Middle frontal gyrus (tissue), 1 donor: ENCODE measurements around the gene KIF6.
"Not testable (repeated sequence)": the region's sequence is repeated elsewhere in the genome, so short reads cannot be mapped to it uniquely, and the experiment has no call there.

ENCODE experiments used
- DNase-seq: peaks from one replicate; pipeline ENCODE4 v3.0.0-alpha.2; 2015; ENCODE audit warnings: low spot score; ENCODE audit errors: extremely low spot score

KIF6 gene

GRCh38 chr6:39724787-39725631 is at the start of gene KIF6:
KIF6 (minus strand) TSS chr6:39725408; CDS start chr6:39725310, 98 bp downstream.
- DNase-seq = peak; percentile 83

GRCh38 chr6:39773782-39774181 is 48.6 kb upstream of the KIF6 start:
- DNase-seq = no peak

- no peak for DNase-seq
Measured at GRCh38 chr6:39772559-39773273, 47.5 kb upstream of the KIF6 start.

- no peak for DNase-seq
Measured at GRCh38 chr6:39770446-39770845, 45.2 kb upstream of the KIF6 start.

- peak; percentile 42 for DNase-seq
Measured at GRCh38 chr6:39769012-39769411, 43.8 kb upstream of the KIF6 start.

- no peak for DNase-seq
Measured at GRCh38 chr6:39765508-39766065, 40.4 kb upstream of the KIF6 start.

- no peak for DNase-seq
Measured at GRCh38 chr6:39760226-39760952, 35.2 kb upstream of the KIF6 start.

- DNase-seq = no peak
Measured at GRCh38 chr6:39758905-39759605, 33.8 kb upstream of the KIF6 start.

GRCh38 chr6:39756582-39756981 is 31.4 kb upstream of the KIF6 start:
- no peak for DNase-seq

- no peak for DNase-seq
Measured at GRCh38 chr6:39755231-39755630, 30.0 kb upstream of the KIF6 start.

- DNase-seq = no peak
Measured at GRCh38 chr6:39754514-39755115, 29.4 kb upstream of the KIF6 start.

GRCh38 chr6:39753725-39754045 is 28.5 kb upstream of the KIF6 start:
- no peak for DNase-seq

GRCh38 chr6:39752835-39753724 is 27.9 kb upstream of the KIF6 start:
- no peak for DNase-seq

- no peak for DNase-seq
Measured at GRCh38 chr6:39746795-39747194, 21.6 kb upstream of the KIF6 start.

- no peak for DNase-seq
Measured at GRCh38 chr6:39733704-39734103, 8.5 kb upstream of the KIF6 start.

- no peak for DNase-seq
Measured at GRCh38 chr6:39731565-39731964, 6.4 kb upstream of the KIF6 start.

- DNase-seq = no peak
Measured at GRCh38 chr6:39729945-39730344, 4.7 kb upstream of the KIF6 start.

GRCh38 chr6:39725632-39725997 is 407 bp upstream of the KIF6 start:
- no peak for DNase-seq

GRCh38 chr6:39723350-39723749 is 1.9 kb downstream of the KIF6 start:
- DNase-seq = not testable (repeated sequence)

- no peak for DNase-seq
Measured at GRCh38 chr6:39714802-39715201, 10.4 kb downstream of the KIF6 start.
